Measurements from ENCODE around the gene RPS14. TPM values are rescaled to one million over a fixed set of nuclear protein-coding genes. Genes with fewer than 3 reads are reported as not detected.

The RPS14 gene
- total and polyA plus RNA-seq, 10 of the 15 experiments (the other 5 are each of a cell fraction or from before 2014, with no cell fraction given), result 2,295 to 4,047 (median 2,787) TPM

DNA sequence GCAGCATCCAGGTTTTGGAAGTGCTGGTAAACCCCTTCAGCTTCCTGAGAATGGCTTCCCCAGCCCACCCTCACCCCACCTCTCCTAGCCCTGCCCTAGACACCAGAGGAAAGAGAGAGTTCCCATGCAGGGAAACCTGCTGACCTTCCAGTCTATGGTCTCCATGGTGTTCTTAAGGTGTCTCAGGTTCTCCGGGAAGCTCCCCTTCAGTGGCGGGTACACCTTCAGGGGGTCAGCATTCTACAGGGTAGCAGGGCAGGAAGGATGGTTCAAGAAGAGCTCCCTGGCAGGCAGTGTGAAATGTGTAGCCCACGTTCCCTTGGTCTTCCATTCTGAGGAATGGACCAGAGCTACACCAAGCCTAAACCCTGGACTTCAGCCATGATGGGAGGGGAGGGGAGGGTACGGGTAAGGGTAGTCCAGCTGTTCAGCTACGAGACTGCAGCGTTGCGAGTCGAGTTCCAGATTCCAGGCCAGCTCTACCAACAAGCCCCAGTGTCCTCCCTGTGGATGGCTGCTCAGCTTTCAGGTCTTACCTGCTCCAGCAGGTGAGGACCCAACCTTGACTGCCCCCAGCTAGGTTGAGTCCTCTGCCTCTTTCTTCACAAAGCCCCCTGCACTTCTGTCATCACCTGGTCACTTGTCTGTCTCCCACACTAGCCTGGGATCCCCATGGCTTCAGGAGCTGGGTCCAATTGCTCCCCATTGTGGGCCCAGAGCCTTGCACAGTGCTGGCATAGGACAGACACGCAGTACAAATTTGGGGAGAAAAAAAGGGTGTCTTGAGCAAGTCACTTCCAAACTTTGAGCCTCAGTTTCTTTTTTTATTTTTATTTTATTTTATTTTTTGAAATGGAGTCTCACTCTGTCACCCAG lies 44.4 kb downstream of the RPS14 start:
- in situ Hi-C loops (cut with MboI), result no loop called here
- TF ChIP-seq, protein P1, sequence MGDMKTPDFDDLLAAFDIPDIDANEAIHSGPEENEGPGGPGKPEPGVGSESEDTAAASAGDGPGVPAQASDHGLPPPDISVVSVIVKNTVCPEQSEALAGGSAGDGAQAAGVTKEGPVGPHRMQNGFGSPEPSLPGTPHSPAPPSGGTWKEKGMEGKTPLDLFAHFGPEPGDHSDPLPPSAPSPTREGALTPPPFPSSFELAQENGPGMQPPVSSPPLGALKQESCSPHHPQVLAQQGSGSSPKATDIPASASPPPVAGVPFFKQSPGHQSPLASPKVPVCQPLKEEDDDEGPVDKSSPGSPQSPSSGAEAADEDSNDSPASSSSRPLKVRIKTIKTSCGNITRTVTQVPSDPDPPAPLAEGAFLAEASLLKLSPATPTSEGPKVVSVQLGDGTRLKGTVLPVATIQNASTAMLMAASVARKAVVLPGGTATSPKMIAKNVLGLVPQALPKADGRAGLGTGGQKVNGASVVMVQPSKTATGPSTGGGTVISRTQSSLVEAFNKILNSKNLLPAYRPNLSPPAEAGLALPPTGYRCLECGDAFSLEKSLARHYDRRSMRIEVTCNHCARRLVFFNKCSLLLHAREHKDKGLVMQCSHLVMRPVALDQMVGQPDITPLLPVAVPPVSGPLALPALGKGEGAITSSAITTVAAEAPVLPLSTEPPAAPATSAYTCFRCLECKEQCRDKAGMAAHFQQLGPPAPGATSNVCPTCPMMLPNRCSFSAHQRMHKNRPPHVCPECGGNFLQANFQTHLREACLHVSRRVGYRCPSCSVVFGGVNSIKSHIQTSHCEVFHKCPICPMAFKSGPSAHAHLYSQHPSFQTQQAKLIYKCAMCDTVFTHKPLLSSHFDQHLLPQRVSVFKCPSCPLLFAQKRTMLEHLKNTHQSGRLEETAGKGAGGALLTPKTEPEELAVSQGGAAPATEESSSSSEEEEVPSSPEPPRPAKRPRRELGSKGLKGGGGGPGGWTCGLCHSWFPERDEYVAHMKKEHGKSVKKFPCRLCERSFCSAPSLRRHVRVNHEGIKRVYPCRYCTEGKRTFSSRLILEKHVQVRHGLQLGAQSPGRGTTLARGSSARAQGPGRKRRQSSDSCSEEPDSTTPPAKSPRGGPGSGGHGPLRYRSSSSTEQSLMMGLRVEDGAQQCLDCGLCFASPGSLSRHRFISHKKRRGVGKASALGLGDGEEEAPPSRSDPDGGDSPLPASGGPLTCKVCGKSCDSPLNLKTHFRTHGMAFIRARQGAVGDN (IDR thresholded peaks at IDR 0.05), result no peak
- TF ChIP-seq, protein P2, sequence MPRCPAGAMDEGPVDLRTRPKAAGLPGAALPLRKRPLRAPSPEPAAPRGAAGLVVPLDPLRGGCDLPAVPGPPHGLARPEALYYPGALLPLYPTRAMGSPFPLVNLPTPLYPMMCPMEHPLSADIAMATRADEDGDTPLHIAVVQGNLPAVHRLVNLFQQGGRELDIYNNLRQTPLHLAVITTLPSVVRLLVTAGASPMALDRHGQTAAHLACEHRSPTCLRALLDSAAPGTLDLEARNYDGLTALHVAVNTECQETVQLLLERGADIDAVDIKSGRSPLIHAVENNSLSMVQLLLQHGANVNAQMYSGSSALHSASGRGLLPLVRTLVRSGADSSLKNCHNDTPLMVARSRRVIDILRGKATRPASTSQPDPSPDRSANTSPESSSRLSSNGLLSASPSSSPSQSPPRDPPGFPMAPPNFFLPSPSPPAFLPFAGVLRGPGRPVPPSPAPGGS (IDR thresholded peaks at IDR 0.05; ENCODE audit: borderline replicate concordance, insufficient read depth, low read depth, low read length, poor library complexity, severe bottlenecking), result peak; percentile 17
- TF ChIP-seq ESRRA (IDR thresholded peaks at IDR 0.05; ENCODE audit: low read length) (no peak), CEBPB (IDR thresholded peaks at IDR 0.05; ENCODE audit: borderline replicate concordance in 1 of 2, low read depth in 2 of 2, low read length in 2 of 2) (no peak), NR2C2 (IDR thresholded peaks at IDR 0.05; ENCODE audit: borderline replicate concordance, control insufficient read depth, insufficient read length, low read depth) (no peak), SMAD1 (IDR thresholded peaks at IDR 0.05; ENCODE audit: low read depth, partially characterized antibody) (no peak), POLR2AphosphoS2 (IDR thresholded peaks at IDR 0.05; ENCODE audit: low read depth, low read length) (peak; percentile 85), NFXL1 (IDR thresholded peaks at IDR 0.05; ENCODE audit: borderline replicate concordance) (no peak), HCFC1 (IDR thresholded peaks at IDR 0.05; ENCODE audit: low read length) (no peak), NR2F1 (conservative IDR thresholded peaks at IDR 0.05) (no peak), POLR2AphosphoS5 (IDR thresholded peaks at IDR 0.05; ENCODE audit: low read length) (peak; percentile 97), ZNF384 (IDR thresholded peaks at IDR 0.05; ENCODE audit: borderline replicate concordance, low read depth, low read length) (no peak)
- TF ChIP-seq, protein P3, sequence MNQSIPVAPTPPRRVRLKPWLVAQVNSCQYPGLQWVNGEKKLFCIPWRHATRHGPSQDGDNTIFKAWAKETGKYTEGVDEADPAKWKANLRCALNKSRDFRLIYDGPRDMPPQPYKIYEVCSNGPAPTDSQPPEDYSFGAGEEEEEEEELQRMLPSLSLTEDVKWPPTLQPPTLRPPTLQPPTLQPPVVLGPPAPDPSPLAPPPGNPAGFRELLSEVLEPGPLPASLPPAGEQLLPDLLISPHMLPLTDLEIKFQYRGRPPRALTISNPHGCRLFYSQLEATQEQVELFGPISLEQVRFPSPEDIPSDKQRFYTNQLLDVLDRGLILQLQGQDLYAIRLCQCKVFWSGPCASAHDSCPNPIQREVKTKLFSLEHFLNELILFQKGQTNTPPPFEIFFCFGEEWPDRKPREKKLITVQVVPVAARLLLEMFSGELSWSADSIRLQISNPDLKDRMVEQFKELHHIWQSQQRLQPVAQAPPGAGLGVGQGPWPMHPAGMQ (IDR thresholded peaks at IDR 0.05; ENCODE audit: borderline replicate concordance), result no peak
- TF ChIP-seq, protein P4, sequence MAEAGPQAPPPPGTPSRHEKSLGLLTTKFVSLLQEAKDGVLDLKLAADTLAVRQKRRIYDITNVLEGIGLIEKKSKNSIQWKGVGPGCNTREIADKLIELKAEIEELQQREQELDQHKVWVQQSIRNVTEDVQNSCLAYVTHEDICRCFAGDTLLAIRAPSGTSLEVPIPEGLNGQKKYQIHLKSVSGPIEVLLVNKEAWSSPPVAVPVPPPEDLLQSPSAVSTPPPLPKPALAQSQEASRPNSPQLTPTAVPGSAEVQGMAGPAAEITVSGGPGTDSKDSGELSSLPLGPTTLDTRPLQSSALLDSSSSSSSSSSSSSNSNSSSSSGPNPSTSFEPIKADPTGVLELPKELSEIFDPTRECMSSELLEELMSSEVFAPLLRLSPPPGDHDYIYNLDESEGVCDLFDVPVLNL (IDR thresholded peaks at IDR 0.05; ENCODE audit: low read depth, low read length), result no peak

More for the DNA sequence above, 44.4 kb downstream of the RPS14 start:
- H4K20me1 ChIP-seq (ENCODE audit: control insufficient read depth, insufficient read depth), result peaks cover 61% of the 10 kb centered on the region
- SMC1A ChIA-PET (ENCODE audit: uncharacterized antibody, unreplicated experiment), result interaction anchor here (0.8 to 1.4 kb wide), 3 partner anchors 9 to 31 kb away, joined by 3 to 5 read pairs (median 4); no protein-coding TSS in a partner anchor
- BruUV-seq (replicated peaks), result no TSS peak
- WGBS (ENCODE audit: insufficient coverage, insufficient replicate concordance, low lambda C conversion rate, missing lambda C conversion rate), result 64% methylated on average over 9 of the region's 9 CpGs
- no peak for FAIRE-seq
- H3K4me3 ChIP-seq, result no peak overlapping the region
- ATAC-seq, result no peak
- peaks cover 44% of the 10 kb centered on the region for H3K79me2 ChIP-seq (ENCODE audit: control insufficient read depth, insufficient read depth, low read length)
- intact Hi-C loops (cut with micrococcal nuclease; ENCODE audit: unreplicated experiment), result no loop called here
- no peak for DNase-seq (ENCODE audit: low read depth, low spot score)
- peaks cover 56 to 66% of the 10 kb centered on the region in 2 experiments for H3K36me3 ChIP-seq (ENCODE audit: control insufficient read depth in 2 of 2, insufficient read depth in 2 of 2, low read length in 1 of 2)
- peaks cover 14% of the 10 kb centered on the region for H3K4me1 ChIP-seq (ENCODE audit: control insufficient read depth, insufficient read depth, low read length)
- POLR2A ChIA-PET, result interaction anchor here (0.5 to 1.7 kb wide), 9 partner anchors 11 to 54 kb away, joined by 3 to 7 read pairs (median 4); no protein-coding TSS in a partner anchor
- no peaks in the 10 kb centered on the region for H3K9me3 ChIP-seq (replicated peaks; ENCODE audit: control insufficient read depth, insufficient read depth, low read length)
- H3K27me3 ChIP-seq (replicated peaks in 1 of 2; ENCODE audit: control insufficient read depth in 2 of 2, insufficient read depth in 2 of 2, low read length in 1 of 2), result no peaks in the 10 kb centered on the region
- H2AFZ ChIP-seq (ENCODE audit: control insufficient read depth, low read depth, low read length), result no peak overlapping the region
- no peak overlapping the region for H3K4me2 ChIP-seq (ENCODE audit: control insufficient read depth, insufficient read depth)
- RAD21 ChIA-PET (ENCODE audit: unreplicated experiment), result interaction anchor here (0.7 to 2.2 kb wide), 5 partner anchors 8 to 31 kb away, joined by 3 to 7 read pairs (median 4); no protein-coding TSS in a partner anchor
- H3K9ac ChIP-seq (ENCODE audit: control insufficient read depth, insufficient read depth, low read length), result no peak overlapping the region
- no peak overlapping the region for H3K27ac ChIP-seq (ENCODE audit: control insufficient read depth, insufficient read depth)
- CTCF ChIA-PET, result interaction anchor here (0.7 to 14.0 kb wide), 4 partner anchors 9 to 30 kb away, joined by 3 to 274 read pairs (median 5); no protein-coding TSS in a partner anchor

Data from GM12878 (cell line).